Effector memory CD4-positive, alpha-beta T cell (primary cell): ENCODE results near the gene UNC5C.

Source experiments
- DNase-seq, 3 donors: peaks; one replicate each; pipeline ENCODE4 v3.0.0-alpha.2; 2020
- H3K27ac ChIP-seq: 2 replicates; pipeline ENCODE4 v1.7.0; 2013; ENCODE audit warnings: mild to moderate bottlenecking, low read length, moderate library complexity; ENCODE audit not compliant: insufficient read depth, poor library complexity, severe bottlenecking
- H3K27me3 ChIP-seq: replicated peaks from 2 replicates; pipeline ENCODE4 v1.7.0; 2013; ENCODE audit warnings: mild to moderate bottlenecking, low read length; ENCODE audit not compliant: insufficient read depth, control insufficient read depth, poor library complexity, severe bottlenecking
- H3K36me3 ChIP-seq: 2 replicates; pipeline ENCODE4 v1.7.0; 2013; ENCODE audit warnings: mild to moderate bottlenecking, low read length, moderate library complexity; ENCODE audit not compliant: control insufficient read depth, insufficient read depth
- H3K4me1 ChIP-seq: 2 replicates; pipeline ENCODE4 v1.7.0; 2013; ENCODE audit warnings: low read length, mild to moderate bottlenecking; ENCODE audit not compliant: control insufficient read depth, insufficient read depth, poor library complexity, severe bottlenecking
- H3K4me3 ChIP-seq: 2 replicates; pipeline ENCODE4 v1.7.0; 2013; ENCODE audit warnings: low read length, low read depth, mild to moderate bottlenecking; ENCODE audit not compliant: insufficient read depth, poor library complexity, severe bottlenecking
- H3K9me3 ChIP-seq: 2 replicates; pipeline ENCODE4 v1.7.0; 2013; ENCODE audit warnings: mild to moderate bottlenecking, low read length, moderate library complexity; ENCODE audit not compliant: control insufficient read depth

UNC5C gene

DNA sequence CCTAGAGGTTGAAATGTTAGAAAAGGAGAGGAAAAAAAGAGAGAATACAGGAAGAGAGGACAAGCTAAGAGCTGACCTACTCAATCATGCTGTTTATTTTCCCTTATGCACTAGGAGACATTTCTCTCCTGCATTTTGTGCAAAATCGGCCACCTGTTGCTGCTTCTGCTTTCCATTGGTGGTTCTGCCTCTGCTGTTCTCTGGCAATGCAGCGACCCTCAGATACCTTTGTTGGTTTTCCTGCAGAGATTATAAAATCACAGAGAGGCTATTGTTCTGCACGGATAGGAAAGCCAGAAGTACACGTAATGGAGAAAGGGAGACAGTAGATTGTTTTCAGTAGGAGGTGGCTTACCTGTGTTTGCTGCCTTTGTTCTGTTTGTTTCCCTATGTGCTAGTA, 108.9 kb downstream of the UNC5C start:
- H3K27ac ChIP-seq: no peak overlapping the region
- no peaks in the 10 kb centered on the region for H3K9me3 ChIP-seq
- H3K27me3 ChIP-seq: no peaks in the 10 kb centered on the region
- H3K4me1 ChIP-seq: no peaks in the 10 kb centered on the region
- no peaks in the 10 kb centered on the region for H3K36me3 ChIP-seq
- no peak for DNase-seq
- H3K4me3 ChIP-seq: no peak overlapping the region

DNA sequence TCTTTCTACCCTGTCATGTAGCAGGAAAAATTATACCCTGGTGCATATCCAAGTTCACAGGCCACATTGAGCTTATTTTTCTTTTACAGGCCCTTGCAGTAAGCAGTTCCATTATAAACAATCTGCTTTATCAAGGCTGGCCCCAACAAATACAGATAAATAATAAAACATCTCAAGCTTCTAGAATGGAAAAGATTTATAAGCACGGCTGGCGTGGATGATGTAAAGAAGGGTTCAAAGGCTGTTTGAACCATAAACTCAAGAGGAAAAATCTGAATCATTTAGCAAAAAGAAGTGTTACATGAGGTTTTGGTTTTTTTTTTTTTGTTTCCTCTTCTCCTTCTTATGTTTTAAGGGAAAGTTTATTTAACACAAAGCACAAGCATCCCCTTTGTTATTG, 109.7 kb downstream of the UNC5C start:
- Histone ChIP-seq H3K9me3 (no peaks in the 10 kb centered on the region), H3K27ac (no peak overlapping the region), H3K4me3 (no peak overlapping the region), H3K36me3 (no peaks in the 10 kb centered on the region), H3K4me1 (no peaks in the 10 kb centered on the region), H3K27me3 (no peaks in the 10 kb centered on the region)
- no peak for DNase-seq

DNA sequence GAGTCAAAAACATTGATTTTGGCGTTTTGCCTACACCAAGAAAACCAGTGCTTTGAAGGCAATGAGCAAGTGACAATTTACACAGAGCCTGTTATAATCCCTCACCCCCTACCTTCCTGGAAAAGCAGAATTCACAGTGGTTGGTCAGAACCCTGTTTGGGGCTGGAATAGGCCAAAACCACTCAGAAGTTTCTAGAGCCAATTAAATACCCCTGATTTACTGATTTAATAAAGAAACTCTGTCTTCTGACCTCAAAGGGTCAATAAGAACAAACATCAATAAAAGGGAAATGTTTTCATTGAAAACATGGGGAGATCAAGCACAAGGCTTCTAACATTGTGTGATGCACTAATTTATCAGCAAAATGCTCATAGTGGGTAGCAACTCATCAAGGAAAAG, 116.3 kb downstream of the UNC5C start:
- no peak for DNase-seq
- no peaks in the 10 kb centered on the region for H3K4me1 ChIP-seq
- no peak overlapping the region for H3K4me3 ChIP-seq
- H3K36me3 ChIP-seq: no peaks in the 10 kb centered on the region
- no peak overlapping the region for H3K27ac ChIP-seq
- H3K27me3 ChIP-seq: no peaks in the 10 kb centered on the region
- no peaks in the 10 kb centered on the region for H3K9me3 ChIP-seq

DNA sequence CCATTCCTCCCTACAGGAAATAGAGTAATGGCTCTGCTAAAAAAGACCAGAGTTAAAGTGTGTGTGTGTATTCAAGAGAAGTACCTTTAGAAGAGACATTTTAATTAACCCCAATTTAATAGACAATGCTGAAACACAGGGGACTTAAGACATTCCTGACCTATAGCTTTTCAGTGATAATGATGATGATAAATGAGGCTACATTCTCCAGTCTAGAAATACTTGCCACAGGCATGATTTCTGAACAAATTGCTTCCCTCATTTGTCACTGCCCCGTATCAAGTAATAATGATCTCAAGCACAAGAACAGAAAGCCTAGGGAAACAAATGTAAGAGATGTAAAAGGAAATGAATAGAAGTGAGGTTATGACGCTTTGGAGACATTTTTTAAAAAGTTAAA, 117.1 kb downstream of the UNC5C start:
- DNase-seq: no peak
- Histone ChIP-seq H3K9me3 (no peaks in the 10 kb centered on the region), H3K4me3 (no peak overlapping the region), H3K27me3 (no peaks in the 10 kb centered on the region), H3K27ac (no peak overlapping the region), H3K4me1 (no peaks in the 10 kb centered on the region), H3K36me3 (no peaks in the 10 kb centered on the region)

DNA sequence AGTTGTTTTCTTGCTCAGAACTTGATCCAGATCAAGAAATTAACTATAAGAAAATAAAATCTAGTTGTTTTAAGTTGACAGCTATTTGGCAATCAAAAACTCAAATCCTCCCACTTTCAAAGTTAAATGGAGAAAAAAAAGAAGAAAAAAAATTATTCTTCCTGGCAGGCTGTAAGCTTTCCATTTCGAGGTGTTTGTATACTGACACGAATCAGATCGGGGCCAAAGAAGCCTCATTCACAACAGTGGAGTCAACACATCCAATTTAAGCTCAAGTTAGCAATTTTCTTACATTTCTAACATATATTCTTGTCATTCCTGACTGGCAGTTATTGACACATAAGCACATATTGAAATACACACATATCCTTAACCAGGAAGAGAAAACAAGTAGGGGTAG, 119.4 kb downstream of the UNC5C start:
- H3K27me3 ChIP-seq: no peaks in the 10 kb centered on the region
- H3K4me3 ChIP-seq: no peak overlapping the region
- no peaks in the 10 kb centered on the region for H3K9me3 ChIP-seq
- no peak for DNase-seq
- no peaks in the 10 kb centered on the region for H3K4me1 ChIP-seq
- H3K27ac ChIP-seq: no peak overlapping the region
- H3K36me3 ChIP-seq: no peaks in the 10 kb centered on the region

DNA sequence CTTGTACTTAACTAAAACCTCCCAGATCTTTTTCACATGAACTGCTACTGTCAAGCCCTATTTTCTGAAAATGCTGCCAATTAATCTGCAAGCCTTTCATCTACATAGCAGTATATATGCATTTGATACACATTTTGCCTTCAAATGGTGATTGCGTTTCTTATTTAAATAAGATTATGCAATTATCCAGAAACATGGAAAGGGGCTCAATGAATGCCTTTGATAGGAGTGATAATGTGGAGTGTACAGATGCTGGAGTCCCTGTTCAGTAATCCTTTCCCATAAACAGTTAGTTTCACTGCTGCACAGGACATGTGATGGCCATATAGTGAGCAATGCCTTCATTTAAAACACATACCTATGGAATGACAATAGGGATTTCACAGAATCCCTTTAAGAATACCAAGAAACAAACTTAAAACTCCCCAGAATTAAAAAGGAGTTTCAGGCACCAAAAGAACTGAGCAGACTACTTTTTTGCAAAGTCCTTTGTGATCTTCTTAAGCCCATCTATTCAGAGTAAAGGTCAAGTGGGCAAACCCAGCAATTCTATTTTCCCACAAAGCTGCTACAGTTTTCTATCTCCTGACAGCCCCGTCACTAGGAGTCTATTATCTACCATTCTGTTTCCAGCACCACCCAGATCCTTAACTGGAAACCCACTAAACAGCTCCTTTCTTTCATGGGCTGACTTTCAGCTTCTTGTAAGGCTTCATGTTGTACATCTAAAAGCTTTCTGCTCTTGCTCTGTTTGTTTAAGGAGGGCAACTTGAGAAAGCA, 120.3 kb downstream of the UNC5C start:
- Histone ChIP-seq H3K36me3 (no peaks in the 10 kb centered on the region), H3K27me3 (no peaks in the 10 kb centered on the region), H3K27ac (no peak overlapping the region), H3K9me3 (no peaks in the 10 kb centered on the region), H3K4me1 (no peaks in the 10 kb centered on the region), H3K4me3 (no peak overlapping the region)
- DNase-seq: no peak

DNA sequence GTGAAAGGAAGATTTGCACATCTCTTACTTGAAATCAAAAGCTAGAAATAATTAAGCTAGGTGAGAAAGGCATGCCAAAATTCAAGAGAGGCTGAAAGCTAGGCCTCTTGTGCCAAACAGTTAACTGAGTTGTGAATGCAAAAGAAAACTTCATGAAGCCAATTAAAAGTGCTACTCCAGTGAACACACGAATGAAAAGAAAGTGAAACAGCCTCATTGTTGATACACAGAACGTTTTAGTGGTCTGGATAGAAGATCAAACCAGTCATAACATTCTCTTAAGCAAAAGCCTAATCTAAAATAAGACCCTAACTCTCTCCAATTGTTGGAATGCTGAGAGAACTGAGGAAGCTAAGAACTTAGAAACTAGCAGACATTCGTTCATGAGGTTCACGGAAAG, 122.3 kb downstream of the UNC5C start:
- Histone ChIP-seq H3K36me3 (no peaks in the 10 kb centered on the region), H3K27me3 (no peaks in the 10 kb centered on the region), H3K27ac (no peak overlapping the region), H3K4me3 (no peak overlapping the region), H3K9me3 (no peaks in the 10 kb centered on the region), H3K4me1 (no peaks in the 10 kb centered on the region)
- DNase-seq: no peak

DNA sequence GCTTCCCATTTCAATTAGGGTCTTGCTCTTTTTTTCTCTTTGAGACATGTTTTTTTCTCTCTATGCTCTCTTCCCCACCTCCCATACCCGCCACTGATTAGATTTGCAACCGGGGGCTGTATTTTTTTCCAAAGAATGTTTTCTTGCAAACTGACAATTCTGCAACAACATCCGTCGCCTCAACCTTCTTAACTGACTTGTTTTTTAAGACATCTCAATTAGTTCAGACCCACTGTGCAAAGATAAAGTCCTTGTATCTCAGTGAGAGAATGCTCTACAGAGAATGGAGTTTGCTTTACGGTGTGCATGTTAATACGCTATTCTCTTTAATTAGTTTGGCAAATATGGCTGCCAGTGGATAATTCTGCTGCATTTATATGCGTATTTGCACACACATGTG, 126.3 kb downstream of the UNC5C start:
- no peaks in the 10 kb centered on the region for H3K27me3 ChIP-seq
- DNase-seq: no peak
- no peak overlapping the region for H3K4me3 ChIP-seq
- H3K36me3 ChIP-seq: no peaks in the 10 kb centered on the region
- no peak overlapping the region for H3K27ac ChIP-seq
- H3K9me3 ChIP-seq: no peaks in the 10 kb centered on the region
- no peaks in the 10 kb centered on the region for H3K4me1 ChIP-seq

DNA sequence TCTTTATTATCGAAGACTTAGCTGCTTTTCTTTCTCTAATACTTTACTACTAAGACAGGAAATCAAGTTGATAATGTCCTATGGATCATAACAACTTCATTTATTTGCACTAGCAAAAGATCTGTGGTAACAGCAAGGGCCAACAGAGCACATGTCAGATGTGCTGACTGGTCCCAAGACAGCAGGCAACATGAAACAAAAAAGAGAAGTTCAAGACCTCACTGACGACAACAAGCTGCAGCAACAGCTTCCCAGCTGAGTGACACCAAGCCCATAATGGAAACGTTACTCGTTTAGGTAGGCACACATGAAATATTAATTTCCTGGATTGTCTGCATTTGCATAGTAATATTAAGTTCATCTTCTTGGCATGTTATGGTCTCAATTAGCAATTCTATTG, 126.9 kb downstream of the UNC5C start:
- Histone ChIP-seq H3K9me3 (no peaks in the 10 kb centered on the region), H3K4me3 (no peak overlapping the region), H3K27ac (no peak overlapping the region), H3K4me1 (no peaks in the 10 kb centered on the region), H3K36me3 (no peaks in the 10 kb centered on the region), H3K27me3 (no peaks in the 10 kb centered on the region)
- no peak for DNase-seq

DNA sequence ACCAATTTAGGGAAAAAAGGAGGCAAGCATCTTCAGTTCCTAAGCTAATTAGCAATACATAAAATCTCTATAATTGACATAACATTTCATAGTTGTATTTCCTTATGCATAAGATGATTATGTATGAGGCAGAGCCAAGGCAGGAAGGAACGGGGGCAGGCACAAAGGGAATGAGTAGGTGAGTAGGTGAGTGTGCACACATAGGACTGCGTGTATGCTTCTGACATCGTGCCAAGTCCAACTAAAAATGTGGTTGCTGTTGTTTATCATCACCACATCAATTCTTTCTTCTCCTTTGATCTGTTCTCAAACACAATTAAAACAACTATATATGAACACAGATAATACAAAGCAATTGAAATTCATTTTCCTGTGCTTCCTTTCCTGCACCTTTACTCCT, 131.2 kb downstream of the UNC5C start:
- Histone ChIP-seq H3K27me3 (no peaks in the 10 kb centered on the region), H3K4me3 (no peak overlapping the region), H3K27ac (no peak overlapping the region), H3K9me3 (no peaks in the 10 kb centered on the region), H3K36me3 (no peaks in the 10 kb centered on the region), H3K4me1 (no peaks in the 10 kb centered on the region)
- no peak for DNase-seq
